HepG2 (cell line): ENCODE results near the gene UAP1L1. TPM values are rescaled to one million over a fixed set of nuclear protein-coding genes. Genes with fewer than 3 reads are reported as not detected.
A peak's percentile ranks its signal among the peaks of the same experiment; 100 is the strongest.

Experiments used
- ATAC-seq: fragments of 200-7000 bp; cut with Tn5 transposase; 3 replicates; pipeline ENCODE4 v1.9.1; 2020; ENCODE audit warnings: mild to moderate bottlenecking, moderate library complexity
- BruUV-seq: library from RNA; stranded (reverse); fragments of 400-500 nt; replicated peaks from 2 replicates; lab custom pipeline; 2021; lab: Mats Ljungman, UMichigan
- CTCF ChIA-PET: fragments of 300-600 bp; formaldehyde crosslinking; extraction: SDS; loops from one replicate; lab custom pipeline; 2021; ENCODE audit warnings: low total read pairs, inconsistent platforms, low intra/inter-chr PET ratio; lab: Yijun Ruan, JAX
- POLR2A ChIA-PET: fragments of 350-600 bp; sonication (Branson Sonifier 250); formaldehyde crosslinking; loops from one replicate; lab custom pipeline; 2020; ENCODE audit warnings: antibody characterized with exemption, inconsistent platforms; lab: Yijun Ruan, JAX
- DNase-seq: peaks from one replicate; pipeline ENCODE4 v3.0.0-alpha.2; 2015; ENCODE audit warnings: low spot score
- FAIRE-seq: peaks from 3 replicates; lab custom pipeline; 2011; peaks lifted over from hg19 to GRCh38; lab: Jason Lieb, UNC
- H2AFZ ChIP-seq: one replicate; pipeline ENCODE4 v1.6.1; 2011; ENCODE audit warnings: low read length, inconsistent platforms
- H3K27ac ChIP-seq: fragments of 300-600 bp; 3 replicates; pipeline ENCODE4 v1.8.0; 2011; ENCODE audit warnings: mixed run types, mild to moderate bottlenecking, mixed read lengths, low read length, inconsistent platforms; ENCODE audit not compliant: insufficient read depth; ENCODE audit errors: extremely low read length
- H3K27me3 ChIP-seq, 2 experiments: fragments of 200-600 bp in 1 of 2; 2 replicates in 1 of 2; 3 replicates in 1 of 2; pipeline versions ENCODE4 v1.6.0 to v1.8.0; 2011; ENCODE audit warnings: low read length in 2 of 2, mild to moderate bottlenecking in 2 of 2, moderate library complexity in 2 of 2, inconsistent platforms in 1 of 2; ENCODE audit not compliant: insufficient read depth in 2 of 2, control insufficient read depth in 1 of 2
- H3K36me3 ChIP-seq, 2 experiments: fragments of 200-600 bp in 1 of 2; replicated peaks in 1 of 2; 2 replicates in 1 of 2; 3 replicates in 1 of 2; pipeline versions ENCODE4 v1.5.1 to v1.8.0; 2011; ENCODE audit warnings: low read length in 2 of 2, inconsistent platforms in 1 of 2; ENCODE audit not compliant: insufficient read depth in 2 of 2, control insufficient read depth in 1 of 2
- H3K4me1 ChIP-seq: 2 replicates; pipeline ENCODE4 v1.5.1; 2012; ENCODE audit warnings: low read length, inconsistent platforms; ENCODE audit not compliant: insufficient read depth
- H3K4me2 ChIP-seq: 2 replicates; pipeline ENCODE4 v1.6.0; 2011; ENCODE audit warnings: low read depth, low read length, inconsistent platforms
- H3K4me3 ChIP-seq, 3 experiments: fragments of 200-600 bp in 1 of 3; sonication (generic), shearing (Covaris generic) in 1 of 3; replicated peaks in 1 of 3; 2 replicates each; pipeline ENCODE4 v1.5.1; 2011 to 2016; ENCODE audit warnings: low read length in 3 of 3, inconsistent platforms in 2 of 3, low read depth in 2 of 3, mild to moderate bottlenecking in 2 of 3, control low read depth in 1 of 3, mixed read lengths in 1 of 3; ENCODE audit not compliant: insufficient read depth in 1 of 3
- H3K79me2 ChIP-seq: one replicate; pipeline ENCODE4 v1.6.1; 2011; ENCODE audit warnings: low read length, inconsistent platforms; ENCODE audit not compliant: insufficient read depth
- H3K9ac ChIP-seq: 2 replicates; pipeline ENCODE4 v1.6.0; 2011; ENCODE audit warnings: mild to moderate bottlenecking, low read depth, low read length, inconsistent platforms; ENCODE audit not compliant: insufficient read depth
- H3K9me3 ChIP-seq: 2 replicates; pipeline ENCODE4 v1.5.1; 2012; ENCODE audit warnings: mild to moderate bottlenecking, low read length
- H4K20me1 ChIP-seq: 2 replicates; pipeline ENCODE4 v1.6.0; 2011; ENCODE audit warnings: inconsistent platforms, mild to moderate bottlenecking, low read length, moderate library complexity; ENCODE audit not compliant: insufficient read depth
- AGO2 ChIP-seq: fragments of 200-400 bp; formaldehyde crosslinking; optimal IDR thresholded peaks from 2 replicates; pipeline ENCODE3; 2017; ENCODE audit warnings: mild to moderate bottlenecking, low read depth, low read length, moderate library complexity
- EP300 ChIP-seq, 3 experiments: sonication (generic) in 1 of 3; formaldehyde crosslinking in 1 of 3; IDR thresholded peaks; 2 replicates each; pipeline versions ENCODE4 v1.5.1 to v1.6.1; 2011 to 2020; ENCODE audit warnings: low read depth in 2 of 3, low read length in 2 of 3, borderline replicate concordance in 1 of 3, improper control_type of control experiment in 1 of 3, mild to moderate bottlenecking in 1 of 3, missing genetic modification reagents in 1 of 3, moderate library complexity in 1 of 3
- FOSL1 ChIP-seq: sonication (generic); formaldehyde crosslinking; IDR thresholded peaks from 2 replicates; pipeline ENCODE4 v1.9.0; 2021; ENCODE audit warnings: missing genetic modification reagents, borderline replicate concordance
- GABPB1 ChIP-seq: IDR thresholded peaks from 2 replicates; pipeline ENCODE4 v1.6.1; 2016; ENCODE audit warnings: mild to moderate bottlenecking, missing genetic modification reagents, moderate library complexity, missing compliant biosample characterization
- GATAD2A ChIP-seq: IDR thresholded peaks from 2 replicates; pipeline ENCODE4 v1.6.1; 2016
- HOXA3 ChIP-seq: sonication (generic); formaldehyde crosslinking; IDR thresholded peaks from 2 replicates; pipeline ENCODE4 v1.5.0; 2020; ENCODE audit warnings: missing genetic modification reagents
- MAFF ChIP-seq: IDR thresholded peaks from 2 replicates; pipeline ENCODE4 v1.6.1; 2011; ENCODE audit warnings: low read depth, low read length, improper control_type of control experiment
- MAFG ChIP-seq: sonication (generic); formaldehyde crosslinking; IDR thresholded peaks from 2 replicates; pipeline ENCODE4 v1.5.1; 2020; ENCODE audit warnings: mild to moderate bottlenecking, missing genetic modification reagents
- MAFK ChIP-seq, 2 experiments: IDR thresholded peaks in 1 of 2; conservative IDR thresholded peaks in 1 of 2; 2 replicates each; pipeline ENCODE4 v1.6.1; 2011; ENCODE audit warnings: improper control_type of control experiment in 2 of 2, low read length in 2 of 2
- NAIF1 ChIP-seq: sonication (generic); formaldehyde crosslinking; IDR thresholded peaks from 2 replicates; pipeline ENCODE4 v1.5.0; 2020; ENCODE audit warnings: mild to moderate bottlenecking, missing genetic modification reagents, borderline replicate concordance
- NBN ChIP-seq: fragments of 450-650 bp; conservative IDR thresholded peaks from 2 replicates; pipeline ENCODE4 v1.6.1; 2017
- PHB2 ChIP-seq: fragments of 450-650 bp; IDR thresholded peaks from 2 replicates; pipeline ENCODE4 v1.6.1; 2018; ENCODE audit not compliant: partially characterized antibody
- RORA ChIP-seq: sonication (generic); formaldehyde crosslinking; IDR thresholded peaks from 2 replicates; pipeline ENCODE4 v1.5.0; 2020; ENCODE audit warnings: mild to moderate bottlenecking, missing genetic modification reagents, moderate library complexity
- SALL1 ChIP-seq: sonication (generic); formaldehyde crosslinking; IDR thresholded peaks from 2 replicates; pipeline ENCODE4 v1.8.0; 2022; ENCODE audit warnings: mild to moderate bottlenecking, missing genetic modification reagents
- SIN3B ChIP-seq: fragments of 150-350 bp; IDR thresholded peaks from 2 replicates; pipeline ENCODE4 v1.6.1; 2014; ENCODE audit warnings: low read length
- TCF7 ChIP-seq: sonication (generic); IDR thresholded peaks from 2 replicates; pipeline ENCODE4 v1.6.1; 2016; ENCODE audit warnings: antibody characterized with exemption, low read depth
- ZKSCAN8 ChIP-seq: IDR thresholded peaks from 2 replicates; pipeline ENCODE4 v1.6.1; 2016; ENCODE audit warnings: borderline replicate concordance, missing genetic modification reagents, missing compliant biosample characterization
- ZMYM4 ChIP-seq: sonication (generic); formaldehyde crosslinking; IDR thresholded peaks from 2 replicates; pipeline ENCODE4 v1.8.1; 2023; ENCODE audit warnings: mild to moderate bottlenecking, missing genetic modification reagents
- ZNF501 ChIP-seq: sonication (generic); formaldehyde crosslinking; IDR thresholded peaks from 2 replicates; pipeline ENCODE4 v1.5.1; 2020; ENCODE audit warnings: mild to moderate bottlenecking, moderate library complexity, missing genetic modification reagents
- ZNF614 ChIP-seq: IDR thresholded peaks from 2 replicates; pipeline ENCODE4 v1.6.1; 2018; ENCODE audit warnings: missing biosample characterization, missing genetic modification reagents, inconsistent platforms, borderline replicate concordance
- WGBS: methylation state at CpG from one replicate; pipeline ENCODE4 v1.1.6; 2017; ENCODE audit warnings: low lambda C conversion rate; 5-methylcytosine and 5-hydroxymethylcytosine counted together
- in situ Hi-C: cut with HindIII; loops from 2 replicates; pipeline ENCODE4 v1.10.0; 2017; ENCODE audit warnings: low pct_unique_long_range_greater_than_20kb; ENCODE audit not compliant: extremely low pct_ligation_motif_present
- intact Hi-C: fragments of 100-400 bp; cut with micrococcal nuclease; formaldehyde crosslinking; loops from one replicate; pipeline ENCODE4 v1.10.0; 2022; ENCODE audit not compliant: unreplicated experiment
- polyA plus RNA-seq, 8 experiments: library from polyadenylated mRNA; depleted of rRNA in 3 of 8; stranded (reverse) in 7 of 8; unstranded in 1 of 8; fragments of >200 nt; fragmentation: Illumina TruSeq in 4 of 8; extraction: Trizol in 4 of 8; gene quantifications; 2 replicates each; pipeline versions ENCODE4 v1.2.1 to v1.2.3, GENCODE V29; 2011 to 2016; ENCODE audit warnings: low read depth in 4 of 8, missing spikeins in 1 of 8, mixed read lengths in 1 of 8; ENCODE audit not compliant: insufficient read depth in 1 of 8
- total RNA-seq, 5 experiments: library from RNA; depleted of rRNA; stranded (reverse); fragments of >200 nt; fragmentation: Illumina TruSeq; extraction: Trizol; gene quantifications; 2 replicates each; pipeline ENCODE4 v1.2.3, GENCODE V29; 2016; ENCODE audit warnings: low read depth in 1 of 5
- TF ChIP-seq, protein P1 (sequence below): sonication (generic); formaldehyde crosslinking; IDR thresholded peaks from 2 replicates; pipeline ENCODE4 v1.4.0; 2020; ENCODE audit warnings: missing genetic modification reagents
- TF ChIP-seq, protein P2 (sequence below): sonication (generic); formaldehyde crosslinking; IDR thresholded peaks from 2 replicates; pipeline ENCODE4 v1.4.0; 2020; ENCODE audit warnings: missing genetic modification reagents

Gene UAP1L1
- total and polyA plus RNA-seq, 2 of the 13 experiments (the other 11 are each of a cell fraction or from before 2014, with no cell fraction given) = 5.4 to 6.4 TPM

DNA sequence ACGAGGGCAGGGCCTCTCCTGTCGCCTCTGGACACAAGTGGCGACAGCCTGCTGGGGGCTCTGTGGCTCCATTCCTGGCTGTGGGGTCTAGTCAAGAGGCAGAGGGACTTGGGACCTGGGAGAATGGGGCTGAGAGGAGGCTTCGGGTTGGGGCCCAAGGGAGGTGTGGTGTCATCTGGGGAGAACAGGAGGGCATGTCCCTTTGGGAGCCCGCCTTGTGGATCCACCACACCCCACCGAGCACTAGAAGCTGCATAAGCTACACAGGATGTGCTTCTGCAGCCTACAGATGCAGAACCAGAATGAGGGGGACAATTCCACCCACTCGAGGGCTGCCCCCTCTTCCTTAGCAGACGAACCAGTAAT lies 5.6 kb downstream of the UAP1L1 start (continued):
- TF ChIP-seq ZMYM4 (no peak), SIN3B (no peak), HOXA3 (CRISPR knock-in tag) (no peak)

DNA sequence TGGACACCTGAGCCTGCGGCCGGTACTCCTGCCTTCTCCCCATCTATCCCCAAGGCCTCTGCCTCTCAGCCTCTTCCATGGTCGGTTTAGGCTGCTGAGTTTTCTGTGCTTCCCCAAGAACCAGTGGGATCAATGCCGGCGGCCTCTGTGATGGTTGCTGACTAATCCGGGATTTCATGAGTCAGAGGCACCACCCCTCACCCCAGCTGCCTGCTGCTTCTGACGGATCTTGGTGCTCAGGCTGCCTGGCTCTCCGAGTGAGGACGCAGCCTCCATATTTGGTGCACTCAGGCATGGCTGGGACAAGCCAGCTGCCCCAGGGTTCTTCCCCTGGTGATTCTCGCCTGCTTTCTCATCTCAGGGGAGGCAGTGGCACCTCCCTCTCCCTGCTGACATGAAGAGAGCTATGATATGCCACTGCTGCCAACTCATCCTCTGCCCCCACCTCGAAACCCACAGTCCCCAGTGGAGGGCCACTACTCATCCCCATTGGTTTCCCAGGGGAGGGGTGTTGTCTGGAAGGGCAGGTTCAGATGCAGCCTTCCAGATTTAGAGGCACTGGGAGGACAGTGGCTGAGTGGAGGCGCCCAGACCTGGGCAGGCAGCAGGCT lies 6.2 kb downstream of the UAP1L1 start:
- POLR2A ChIA-PET = interaction anchor here (1.1 to 6.4 kb wide), 6 partner anchors 13 to 194 kb away, joined by 3 to 105 read pairs (median 6); partner anchors contain the start of genes SAPCD2, TOR4A and TUBB4B
- TF ChIP-seq NAIF1 (CRISPR knock-in tag) = no peak
- TF ChIP-seq RORA (CRISPR knock-in tag) = no peak
- 0 out of 2 replicates have a peak, but pooled peaks have one; percentile 38 for TF ChIP-seq SALL1 (CRISPR knock-in tag)
- TF ChIP-seq, protein P1, sequence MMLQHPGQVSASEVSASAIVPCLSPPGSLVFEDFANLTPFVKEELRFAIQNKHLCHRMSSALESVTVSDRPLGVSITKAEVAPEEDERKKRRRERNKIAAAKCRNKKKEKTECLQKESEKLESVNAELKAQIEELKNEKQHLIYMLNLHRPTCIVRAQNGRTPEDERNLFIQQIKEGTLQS (CRISPR knock-in tag) = peak; percentile 24; the same call in 1 of the 2 replicates
- peak; percentile 55; the same call in 1 of the 2 replicates for TF ChIP-seq MAFF
- peak; percentile 62 to 77 for TF ChIP-seq MAFK (conservative IDR thresholded peaks at IDR 0.05 in 1 of 2, IDR thresholded peaks at IDR 0.05 in 1 of 2; ENCODE audit: low read length in 2 of 2)
- TF ChIP-seq MAFG = peak; percentile 80
- TF ChIP-seq NBN = no peak
- 0 out of 2 replicates have a peak, but pooled peaks have one; percentile 18 for TF ChIP-seq ZKSCAN8 (CRISPR knock-in tag)
- peak; percentile 77; the same call in 1 of the 2 replicates for TF ChIP-seq TCF7
- TF ChIP-seq ZNF501 (CRISPR knock-in tag) = peak; percentile 51; the same call in 1 of the 2 replicates
- 0 out of 2 replicates have a peak, but pooled peaks have one; percentile 27 for TF ChIP-seq GATAD2A
- no peak for TF ChIP-seq PHB2
- peak; percentile 38; the same call in 1 of the 2 replicates for TF ChIP-seq ZNF614 (CRISPR knock-in tag)
- peak; percentile 27; the same call in 1 of the 2 replicates for TF ChIP-seq GABPB1 (CRISPR knock-in tag)
- TF ChIP-seq FOSL1 (CRISPR knock-in tag) = peak; percentile 52; the same call in 1 of the 2 replicates
- peak; percentile 37 for TF ChIP-seq AGO2
- 0 out of 4 replicates have a peak, but pooled peaks of 1 of the 2 experiments have one; percentile 13 for TF ChIP-seq EP300 (IDR thresholded peaks at IDR 0.05; ENCODE audit: low read depth in 2 of 2, low read length in 2 of 2)
- TF ChIP-seq EP300 (CRISPR knock-in tag; IDR thresholded peaks at IDR 0.05; ENCODE audit: borderline replicate concordance) = no peak
- TF ChIP-seq, protein P2, sequence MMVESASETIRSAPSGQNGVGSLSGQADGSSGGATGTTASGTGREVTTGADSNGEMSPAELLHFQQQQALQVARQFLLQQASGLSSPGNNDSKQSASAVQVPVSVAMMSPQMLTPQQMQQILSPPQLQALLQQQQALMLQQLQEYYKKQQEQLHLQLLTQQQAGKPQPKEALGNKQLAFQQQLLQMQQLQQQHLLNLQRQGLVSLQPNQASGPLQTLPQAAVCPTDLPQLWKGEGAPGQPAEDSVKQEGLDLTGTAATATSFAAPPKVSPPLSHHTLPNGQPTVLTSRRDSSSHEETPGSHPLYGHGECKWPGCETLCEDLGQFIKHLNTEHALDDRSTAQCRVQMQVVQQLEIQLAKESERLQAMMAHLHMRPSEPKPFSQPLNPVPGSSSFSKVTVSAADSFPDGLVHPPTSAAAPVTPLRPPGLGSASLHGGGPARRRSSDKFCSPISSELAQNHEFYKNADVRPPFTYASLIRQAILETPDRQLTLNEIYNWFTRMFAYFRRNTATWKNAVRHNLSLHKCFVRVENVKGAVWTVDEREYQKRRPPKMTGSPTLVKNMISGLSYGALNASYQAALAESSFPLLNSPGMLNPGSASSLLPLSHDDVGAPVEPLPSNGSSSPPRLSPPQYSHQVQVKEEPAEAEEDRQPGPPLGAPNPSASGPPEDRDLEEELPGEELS (CRISPR knock-in tag) = peak; percentile 14; the same call in 1 of the 2 replicates

More for the DNA sequence above, 6.2 kb downstream of the UAP1L1 start:
- Histone ChIP-seq H3K27me3 (no peaks in the 10 kb centered on the region; a peak in 1 of 5 replicates), H3K9me3 (no peaks in the 10 kb centered on the region), H2AFZ (no peak overlapping the region), H3K9ac (no peak overlapping the region), H3K36me3 (peaks cover 11 to 16% of the 10 kb centered on the region in 2 experiments; a peak in 4 of 5 replicates), H3K4me1 (peaks cover 47% of the 10 kb centered on the region), H3K27ac (peak overlapping the region; percentile 46), H4K20me1 (no peaks in the 10 kb centered on the region), H3K79me2 (peaks cover 3% of the 10 kb centered on the region), H3K4me3 (no peak overlapping the region), H3K4me2 (peak overlapping the region; percentile 2; the same call in 1 of the 2 replicates)
- FAIRE-seq = no peak
- no TSS peak for BruUV-seq
- WGBS = 60% methylated on average over 6 of the region's 12 CpGs
- ATAC-seq = no peak; the same call in 2 of the 3 replicates
- intact Hi-C loops (no loop called here), in situ Hi-C loops (no loop called here)
- CTCF ChIA-PET = no interaction called here
- DNase-seq = peak; percentile 70
